Activated naive CD8-positive, alpha-beta T cell treated with anti-CD3 and anti-CD28 coated beads, Interleukin-2, amount 10 ng/mL, durations not matched to agents 7 days and 5 days (primary cell): ENCODE measurements around the gene SRRT. TPM values are rescaled to one million over a fixed set of nuclear protein-coding genes. Genes with fewer than 3 reads are reported as not detected.

ENCODE experiments used
- ATAC-seq: fragments of 150-1000 bp; cut with Tn5 transposase; one replicate; pipeline ENCODE4 v1.10.0; 2021; ENCODE audit warnings: low read depth, moderate library complexity
- POLR2A ChIA-PET: fragments of 350-600 bp; sonication (Branson Sonifier 250); formaldehyde crosslinking; loops from one replicate; lab custom pipeline; 2021; ENCODE audit warnings: antibody characterized with exemption; lab: Charles Lee
- DNase-seq: peaks from one replicate; pipeline ENCODE4 v3.0.0; 2021
- H3K27ac Mint-ChIP-seq: one replicate; pipeline ENCODE4 v1.8.0; 2022; ENCODE audit warnings: mild to moderate bottlenecking, mixed read lengths
- H3K27me3 Mint-ChIP-seq: one replicate; pipeline ENCODE4 v1.8.0; 2022; ENCODE audit warnings: mild to moderate bottlenecking, moderate library complexity, mixed read lengths
- H3K36me3 Mint-ChIP-seq: one replicate; pipeline ENCODE4 v1.8.0; 2021; ENCODE audit warnings: mild to moderate bottlenecking, mixed read lengths
- H3K4me1 Mint-ChIP-seq: one replicate; pipeline ENCODE4 v1.8.0; 2021; ENCODE audit warnings: mixed read lengths
- H3K4me3 Mint-ChIP-seq: one replicate; pipeline ENCODE4 v1.8.0; 2022; ENCODE audit warnings: mild to moderate bottlenecking, moderate library complexity, mixed read lengths
- H3K9me3 Mint-ChIP-seq: one replicate; pipeline ENCODE4 v1.8.0; 2021; ENCODE audit warnings: mixed read lengths
- total RNA-seq, 2 experiments: library from RNA; stranded (reverse); gene quantifications; one replicate each; pipeline ENCODE4 v1.2.3, GENCODE V29; 2021

The SRRT gene
- total RNA-seq, 2 experiments from 2014 or later, result 251 to 255 TPM

GRCh38 chr7:100878013-100878412 lies 3.1 kb downstream of the SRRT start:
- Mint-ChIP-seq H3K4me3 (peak overlapping the region; percentile 47), H3K4me1 (peaks cover 47% of the 10 kb centered on the region), H3K9me3 (no peaks in the 10 kb centered on the region), H3K27ac (peak overlapping the region; percentile 26), H3K36me3 (peaks cover 44% of the 10 kb centered on the region), H3K27me3 (no peaks in the 10 kb centered on the region)
- ATAC-seq, result no peak
- no peak for DNase-seq
- POLR2A ChIA-PET, result interaction anchor here (1.3 to 6.2 kb wide), 2 partner anchors 11 to 25 kb away, joined by 3 to 176 read pairs; partner anchors contain the start of genes SLC12A9 and UFSP1

- ATAC-seq (no peak), DNase-seq (no peak)
- H3K27me3 Mint-ChIP-seq, result no peaks in the 10 kb centered on the region
- POLR2A ChIA-PET, result interaction anchor here (1.3 to 6.2 kb wide), 2 partner anchors 10 to 26 kb away, joined by 3 to 176 read pairs; partner anchors contain the start of genes SLC12A9 and UFSP1
- peaks cover 46% of the 10 kb centered on the region for H3K36me3 Mint-ChIP-seq
- peak overlapping the region; percentile 26 for H3K27ac Mint-ChIP-seq
- H3K4me1 Mint-ChIP-seq, result peaks cover 49% of the 10 kb centered on the region
- no peaks in the 10 kb centered on the region for H3K9me3 Mint-ChIP-seq
- no peak overlapping the region for H3K4me3 Mint-ChIP-seq
These were observed 3.8 kb downstream of the SRRT start for GRCh38 chr7:100878685-100879084.

- Mint-ChIP-seq H3K9me3 (no peaks in the 10 kb centered on the region), H3K4me1 (peaks cover 46% of the 10 kb centered on the region), H3K4me3 (peak overlapping the region; percentile 15), H3K36me3 (peaks cover 44% of the 10 kb centered on the region), H3K27me3 (no peaks in the 10 kb centered on the region), H3K27ac (peak overlapping the region; percentile 31)
- DNase-seq (no peak), ATAC-seq (no peak)
- POLR2A ChIA-PET, result no interaction called here
These were observed 4.9 kb downstream of the SRRT start for GRCh38 chr7:100879685-100880261.

- no peak overlapping the region for H3K27ac Mint-ChIP-seq
- H3K36me3 Mint-ChIP-seq, result peaks cover 45% of the 10 kb centered on the region
- POLR2A ChIA-PET, result no interaction called here
- no peak for ATAC-seq
- H3K27me3 Mint-ChIP-seq, result no peaks in the 10 kb centered on the region
- DNase-seq, result no peak
- H3K9me3 Mint-ChIP-seq, result no peaks in the 10 kb centered on the region
- H3K4me3 Mint-ChIP-seq, result no peak overlapping the region
- H3K4me1 Mint-ChIP-seq, result peaks cover 45% of the 10 kb centered on the region
These were observed 5.7 kb downstream of the SRRT start for GRCh38 chr7:100880645-100881044.

GRCh38 chr7:100881136-100881535 lies 6.2 kb downstream of the SRRT start:
- H3K27ac Mint-ChIP-seq, result no peak overlapping the region
- H3K36me3 Mint-ChIP-seq, result peaks cover 48% of the 10 kb centered on the region
- no peaks in the 10 kb centered on the region for H3K9me3 Mint-ChIP-seq
- ATAC-seq, result no peak
- H3K4me1 Mint-ChIP-seq, result peaks cover 43% of the 10 kb centered on the region
- H3K27me3 Mint-ChIP-seq, result no peaks in the 10 kb centered on the region
- POLR2A ChIA-PET, result no interaction called here
- no peak overlapping the region for H3K4me3 Mint-ChIP-seq
- no peak for DNase-seq

- ATAC-seq (no peak), DNase-seq (no peak)
- no peaks in the 10 kb centered on the region for H3K9me3 Mint-ChIP-seq
- H3K36me3 Mint-ChIP-seq, result peaks cover 49% of the 10 kb centered on the region
- no peak overlapping the region for H3K4me3 Mint-ChIP-seq
- peaks cover 46% of the 10 kb centered on the region for H3K4me1 Mint-ChIP-seq
- POLR2A ChIA-PET, result no interaction called here
- H3K27ac Mint-ChIP-seq, result no peak overlapping the region
- no peaks in the 10 kb centered on the region for H3K27me3 Mint-ChIP-seq
These were observed 7.3 kb downstream of the SRRT start for GRCh38 chr7:100882201-100882600.

- POLR2A ChIA-PET, result interaction anchor here (0.5 to 2.1 kb wide), 2 partner anchors 8 to 243 kb away, joined by 3 to 16 read pairs; partner anchors contain the start of gene SRRT
- DNase-seq (no peak), ATAC-seq (no peak)
- no peak overlapping the region for H3K4me3 Mint-ChIP-seq
- no peaks in the 10 kb centered on the region for H3K9me3 Mint-ChIP-seq
- H3K27me3 Mint-ChIP-seq, result no peaks in the 10 kb centered on the region
- peaks cover 48% of the 10 kb centered on the region for H3K4me1 Mint-ChIP-seq
- H3K36me3 Mint-ChIP-seq, result peaks cover 55% of the 10 kb centered on the region
- peak overlapping the region; percentile 63 for H3K27ac Mint-ChIP-seq
These were observed 8.1 kb downstream of the SRRT start for GRCh38 chr7:100882785-100883526.

- Mint-ChIP-seq H3K4me3 (peak overlapping the region; percentile 16), H3K36me3 (peaks cover 50% of the 10 kb centered on the region), H3K27ac (peak overlapping the region; percentile 46), H3K27me3 (no peaks in the 10 kb centered on the region), H3K4me1 (peaks cover 36% of the 10 kb centered on the region), H3K9me3 (no peaks in the 10 kb centered on the region)
- POLR2A ChIA-PET, result interaction anchor here (2.1 kb wide), 1 partner anchor 10 kb away, joined by 16 read pairs; the partner anchor contains the start of gene SRRT
- ATAC-seq (no peak), DNase-seq (no peak)
These were observed 10.0 kb downstream of the SRRT start for GRCh38 chr7:100884736-100885439.

GRCh38 chr7:100885440-100886141 lies 10.7 kb downstream of the SRRT start:
- POLR2A ChIA-PET, result interaction anchor here (2.1 to 6.3 kb wide), 2 partner anchors 10 kb away, joined by 16 to 176 read pairs; partner anchors contain the start of gene SRRT
- Mint-ChIP-seq H3K27me3 (peaks cover under 1% of the 10 kb centered on the region), H3K4me3 (no peak overlapping the region), H3K4me1 (peaks cover 40% of the 10 kb centered on the region), H3K36me3 (peaks cover 45% of the 10 kb centered on the region), H3K27ac (peak overlapping the region; percentile 38), H3K9me3 (no peaks in the 10 kb centered on the region)
- DNase-seq (no peak), ATAC-seq (no peak)

- no peak for DNase-seq
- Mint-ChIP-seq H3K27ac (peak overlapping the region; percentile 50), H3K4me3 (peak overlapping the region; percentile 59), H3K27me3 (peaks cover 3% of the 10 kb centered on the region), H3K4me1 (peaks cover 42% of the 10 kb centered on the region), H3K9me3 (no peaks in the 10 kb centered on the region), H3K36me3 (peaks cover 42% of the 10 kb centered on the region)
- POLR2A ChIA-PET, result interaction anchor here (6.3 kb wide), 1 partner anchor 10 kb away, joined by 176 read pairs; the partner anchor contains the start of gene SRRT
- no peak for ATAC-seq
These were observed 11.4 kb downstream of the SRRT start for GRCh38 chr7:100886142-100886935.

- POLR2A ChIA-PET, result interaction anchor here (1.2 to 6.3 kb wide), 3 partner anchors 11 to 33 kb away, joined by 3 to 176 read pairs (median 4); partner anchors contain the start of genes SRRT and TRIP6
- peaks cover 42% of the 10 kb centered on the region for H3K4me1 Mint-ChIP-seq
These were observed 12.1 kb downstream of the SRRT start for GRCh38 chr7:100886936-100887515.

More at GRCh38 chr7:100886936-100887515, 12.1 kb downstream of the SRRT start:
- Mint-ChIP-seq H3K4me3 (peak overlapping the region; percentile 85), H3K27me3 (peaks cover 10% of the 10 kb centered on the region), H3K9me3 (no peaks in the 10 kb centered on the region), H3K36me3 (peaks cover 39% of the 10 kb centered on the region), H3K27ac (peak overlapping the region; percentile 92)
- DNase-seq, result no peak
- no peak for ATAC-seq
